ENCODE results near the gene GUCY1B1. TPM values are rescaled to one million over a fixed set of nuclear protein-coding genes. Genes with fewer than 3 reads are reported as not detected.

The GUCY1B1 gene
- total RNA-seq, 4 donors from 2014 or later = 5.5 to 12.9 (median 9.5) TPM

- TF ChIP-seq CTCF (IDR thresholded peaks at IDR 0.05; ENCODE audit: low read depth) = no peak
Observed at GRCh38 chr4:155799794-155800123, 40.9 kb downstream of the GUCY1B1 start.

- TF ChIP-seq CTCF (IDR thresholded peaks at IDR 0.05; ENCODE audit: low read depth) = no peak
Observed at GRCh38 chr4:155800685-155801343, 42.0 kb downstream of the GUCY1B1 start.

GRCh38 chr4:155802190-155802959, 43.6 kb downstream of the GUCY1B1 start:
- no peak for TF ChIP-seq CTCF (IDR thresholded peaks at IDR 0.05; ENCODE audit: low read depth)

- TF ChIP-seq CTCF (IDR thresholded peaks at IDR 0.05; ENCODE audit: low read depth) = no peak
Observed at GRCh38 chr4:155805016-155805415, 46.2 kb downstream of the GUCY1B1 start.

GRCh38 chr4:155807021-155807420, 48.2 kb downstream of the GUCY1B1 start:
- no peak for TF ChIP-seq CTCF (IDR thresholded peaks at IDR 0.05; ENCODE audit: low read depth)

GRCh38 chr4:155809835-155810234, 51.0 kb downstream of the GUCY1B1 start:
- no peak for TF ChIP-seq CTCF (IDR thresholded peaks at IDR 0.05; ENCODE audit: low read depth)

- no peak for TF ChIP-seq CTCF (IDR thresholded peaks at IDR 0.05; ENCODE audit: low read depth)
Observed at GRCh38 chr4:155811083-155811482, 52.3 kb downstream of the GUCY1B1 start.
